Measurements from ENCODE around the gene ARHGAP15. TPM values are rescaled to one million over a fixed set of nuclear protein-coding genes. Genes with fewer than 3 reads are reported as not detected.

The ARHGAP15 gene
- total RNA-seq, 2 donors from 2014 or later = 0.86 TPM; not detected in 1

DNA sequence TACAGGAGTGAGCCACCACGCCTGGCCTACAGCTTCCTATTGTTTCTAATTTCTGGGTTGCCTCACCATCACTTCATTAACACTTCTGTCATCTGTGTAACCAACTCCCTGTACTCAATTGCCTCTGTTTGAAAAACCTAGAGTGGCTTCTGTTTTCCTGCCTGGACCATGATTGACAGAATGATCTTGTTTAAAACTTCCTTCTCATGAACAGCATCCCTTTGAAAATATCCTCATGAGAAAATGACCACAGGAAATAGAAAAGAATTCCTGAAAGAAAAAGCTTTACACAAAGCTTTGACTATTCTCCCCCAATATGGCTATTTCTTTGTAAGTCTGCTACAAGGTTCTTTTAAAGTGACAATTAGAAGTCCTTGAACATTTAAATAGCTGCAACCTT, 672.3 kb downstream of the ARHGAP15 start:
- Histone ChIP-seq H3K4me1 (ENCODE audit: control insufficient read depth, insufficient read depth, low read length) (no peaks in the 10 kb centered on the region), H3K36me3 (ENCODE audit: control insufficient read depth, insufficient read depth, low read length) (no peaks in the 10 kb centered on the region), H3K27ac (ENCODE audit: low read depth, low read length) (no peak overlapping the region), H3K9me3 (ENCODE audit: control insufficient read depth, low read length) (no peaks in the 10 kb centered on the region), H3K4me3 (ENCODE audit: low read length) (no peak overlapping the region), H3K27me3 (ENCODE audit: control insufficient read depth, insufficient read depth, low read length, poor library complexity, severe bottlenecking) (no peaks in the 10 kb centered on the region), H3K9ac (ENCODE audit: extremely low read depth, low read length, poor library complexity, severe bottlenecking) (no peak overlapping the region)
- DNase-seq = no peak
- H3K9me3 Mint-ChIP-seq = peaks cover 2% of the 10 kb centered on the region
- no peak overlapping the region for H3K27ac Mint-ChIP-seq
- H3K4me1 Mint-ChIP-seq = no peaks in the 10 kb centered on the region
- TF ChIP-seq CTCF (conservative IDR thresholded peaks at IDR 0.05) = no peak
- H3K36me3 Mint-ChIP-seq (ENCODE audit: low read depth) = no peaks in the 10 kb centered on the region
- no peaks in the 10 kb centered on the region for H3K27me3 Mint-ChIP-seq (ENCODE audit: insufficient read depth)
- WGBS, 2 experiments (ENCODE audit: insufficient coverage in 1 of 2, insufficient read length in 1 of 2) = 81 to 89% methylated on average over 1 of the region's 1 CpG
- H3K4me3 Mint-ChIP-seq = no peak overlapping the region

GRCh38 chr2:143802242-143802641, 673.0 kb downstream of the ARHGAP15 start:
- no peak for TF ChIP-seq CTCF (conservative IDR thresholded peaks at IDR 0.05)
- H3K9ac ChIP-seq (ENCODE audit: extremely low read depth, low read length, poor library complexity, severe bottlenecking) = no peak overlapping the region
- H3K36me3 ChIP-seq (ENCODE audit: control insufficient read depth, insufficient read depth, low read length) = no peaks in the 10 kb centered on the region

DNA sequence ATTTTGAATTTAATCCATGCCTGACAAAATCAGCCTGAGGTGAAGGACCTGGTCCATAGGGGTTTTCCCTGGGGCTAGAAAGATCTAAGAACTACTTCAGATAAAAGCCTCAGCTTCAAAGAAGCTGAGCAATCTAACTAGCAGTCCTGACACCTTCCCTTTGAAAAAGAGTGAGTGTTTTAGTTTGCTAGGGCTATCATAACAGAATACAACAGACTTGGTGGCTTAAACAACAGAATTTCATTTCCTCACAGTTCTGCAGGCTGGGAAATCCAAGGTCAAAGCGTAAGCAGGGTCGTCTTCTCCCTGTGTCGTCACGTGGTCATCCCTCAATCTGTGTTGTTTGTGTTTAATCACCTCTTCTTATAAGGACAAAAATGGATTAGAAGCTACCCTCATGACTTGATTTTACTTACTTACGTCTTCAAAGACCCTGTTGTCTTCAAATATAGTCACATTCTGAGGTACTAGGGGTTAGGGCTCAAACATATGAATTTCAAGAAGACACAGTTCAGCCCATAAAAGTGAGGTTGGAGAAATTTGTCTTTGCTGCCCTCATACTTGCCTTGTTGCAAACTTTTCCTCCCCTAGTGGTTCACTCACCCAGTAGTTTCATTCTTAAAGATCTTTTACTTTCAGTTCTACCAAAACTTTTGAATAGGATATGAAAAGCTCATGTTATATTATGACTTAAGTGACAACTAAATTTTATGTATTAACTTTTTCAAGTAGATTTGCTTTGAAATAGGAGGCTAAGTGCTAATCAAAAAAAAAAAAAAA, 673.8 kb downstream of the ARHGAP15 start:
- Mint-ChIP-seq H3K27me3 (ENCODE audit: insufficient read depth) (no peaks in the 10 kb centered on the region), H3K4me3 (no peak overlapping the region), H3K36me3 (ENCODE audit: low read depth) (no peaks in the 10 kb centered on the region), H3K27ac (no peak overlapping the region), H3K4me1 (peaks cover 5% of the 10 kb centered on the region), H3K9me3 (peaks cover 2% of the 10 kb centered on the region)
- Histone ChIP-seq H3K36me3 (ENCODE audit: control insufficient read depth, insufficient read depth, low read length) (no peaks in the 10 kb centered on the region), H3K4me1 (ENCODE audit: control insufficient read depth, insufficient read depth, low read length) (no peaks in the 10 kb centered on the region), H3K9ac (ENCODE audit: extremely low read depth, low read length, poor library complexity, severe bottlenecking) (no peak overlapping the region), H3K27ac (ENCODE audit: low read depth, low read length) (no peak overlapping the region), H3K4me3 (ENCODE audit: low read length) (no peak overlapping the region), H3K9me3 (ENCODE audit: control insufficient read depth, low read length) (no peaks in the 10 kb centered on the region), H3K27me3 (ENCODE audit: control insufficient read depth, insufficient read depth, low read length, poor library complexity, severe bottlenecking) (no peaks in the 10 kb centered on the region)
- whole genome bisulfite sequencing, 2 experiments (ENCODE audit: insufficient coverage in 1 of 2, insufficient read length in 1 of 2) = 89 to 100% methylated on average over 5 of the region's 5 CpGs
- TF ChIP-seq CTCF (conservative IDR thresholded peaks at IDR 0.05) = no peak
- no peak for DNase-seq

More at GRCh38 chr2:143802242-143802641, 673.0 kb downstream of the ARHGAP15 start:
- WGBS, 2 experiments (ENCODE audit: insufficient coverage in 1 of 2, insufficient read length in 1 of 2) = 93 to 97% methylated on average over 2 to 4 of the region's 4 CpGs
- no peak overlapping the region for H3K27ac ChIP-seq (ENCODE audit: low read depth, low read length)
- no peaks in the 10 kb centered on the region for H3K27me3 ChIP-seq (ENCODE audit: control insufficient read depth, insufficient read depth, low read length, poor library complexity, severe bottlenecking)
- H3K9me3 Mint-ChIP-seq = peaks cover 2% of the 10 kb centered on the region
- H3K4me1 ChIP-seq (ENCODE audit: control insufficient read depth, insufficient read depth, low read length) = no peaks in the 10 kb centered on the region
- no peaks in the 10 kb centered on the region for H3K9me3 ChIP-seq (ENCODE audit: control insufficient read depth, low read length)
- no peak overlapping the region for H3K27ac Mint-ChIP-seq
- no peaks in the 10 kb centered on the region for H3K36me3 Mint-ChIP-seq (ENCODE audit: low read depth)
- H3K4me1 Mint-ChIP-seq = no peaks in the 10 kb centered on the region
- DNase-seq = no peak
- H3K4me3 ChIP-seq (ENCODE audit: low read length) = no peak overlapping the region
- H3K27me3 Mint-ChIP-seq (ENCODE audit: insufficient read depth) = no peaks in the 10 kb centered on the region
- H3K4me3 Mint-ChIP-seq = no peak overlapping the region
